A549 treated with DMSO at 1 μM for 4 hours (cell line): ENCODE measurements around the gene SPDYE9. TPM values are rescaled to one million over a fixed set of nuclear protein-coding genes. Genes with fewer than 3 reads are reported as not detected.

Experiments
- total RNA-seq: library from RNA; stranded (reverse); fragments of 200-300 nt; extraction: Qiagen RNA extraction; gene quantifications from 5 replicates; pipeline ENCODE4 v1.2.3, GENCODE V29; 2022; ENCODE audit warnings: low read depth

SPDYE9 gene
- not detected in 5 replicates for total RNA-seq

GRCh38 chr7:73085938-73086337 lies at the start of gene SPDYE9:
SPDYE9 (minus strand) TSS chr7:73086038; CDS start chr7:73084238, 1,800 bp downstream.

GRCh38 chr7:73057811-73058210 lies 28.0 kb downstream of the SPDYE9 start, which contains the start of gene SPDYE11:
SPDYE11 (minus strand) TSS chr7:73057911; CDS start chr7:73056111, 1,800 bp downstream.

GRCh38 chr7:73029666-73030065 lies 56.2 kb downstream of the SPDYE9 start, which contains the start of gene SPDYE8:
SPDYE8 (minus strand) TSS chr7:73029766; CDS start chr7:73027966, 1,800 bp downstream.

Other genes with a start within 250 kb of the SPDYE9 start
- gene POM121, start 160.9 kb downstream of the SPDYE9 start, total RNA-seq = 40.1 to 45.2 TPM (median 42.5 TPM) in 5 replicates
- 0.27 to 0.52 TPM (median 0.43 TPM) in 4 of 5 replicates, not detected in the other for gene TRIM74, start 116.6 kb downstream of the SPDYE9 start, total RNA-seq
- not detected in 5 replicates for gene SPDYE8, start 56.3 kb downstream of the SPDYE9 start, total RNA-seq
- gene SPDYE11, start 28.1 kb downstream of the SPDYE9 start, total RNA-seq = not detected in 5 replicates
- gene NSUN5, start 222.8 kb upstream of the SPDYE9 start, total RNA-seq = 49.2 to 62.0 TPM (median 55.3 TPM) in 5 replicates
- gene TRIM50, start 242.0 kb upstream of the SPDYE9 start, total RNA-seq = not detected in 5 replicates
- not detected in 5 replicates for gene FKBP6, start 242.1 kb upstream of the SPDYE9 start, total RNA-seq